Tongue (tissue), 2 donors: Measurements from ENCODE around the gene HSPB9. TPM values are rescaled to one million over a fixed set of nuclear protein-coding genes. Genes with fewer than 3 reads are reported as not detected.

ENCODE experiments used
- DNase-seq: peaks from one replicate; pipeline ENCODE4 v3.0.0-alpha.2; 2015
- total RNA-seq: library from RNA; depleted of rRNA; stranded (reverse); fragments of >200 nt; gene quantifications from one replicate; pipeline ENCODE4 v1.2.3, GENCODE V29; 2014

The HSPB9 gene
- not detected for total RNA-seq

- DNase-seq: peak; percentile 83
Observed at GRCh38 chr17:42122371-42123303, at the start of gene HSPB9. Gene HSPB9 (plus strand): TSS chr17:42122804. CDS start chr17:42122851, 47 bp downstream.

GRCh38 chr17:42075789-42076188, 46.8 kb upstream of the HSPB9 start:
- DNase-seq: no peak

- DNase-seq: no peak
Observed at GRCh38 chr17:42076797-42077559, 45.6 kb upstream of the HSPB9 start.

GRCh38 chr17:42077755-42078154, 44.8 kb upstream of the HSPB9 start:
- peak; percentile 61 for DNase-seq

- no peak for DNase-seq
Observed at GRCh38 chr17:42078396-42079043, 44.1 kb upstream of the HSPB9 start.

GRCh38 chr17:42079541-42079940, 43.1 kb upstream of the HSPB9 start:
- no peak for DNase-seq

GRCh38 chr17:42081516-42082129, 41.0 kb upstream of the HSPB9 start:
- DNase-seq: no peak

- DNase-seq: no peak
Observed at GRCh38 chr17:42087042-42087701, 35.4 kb upstream of the HSPB9 start.

- peak; percentile 36 for DNase-seq
Observed at GRCh38 chr17:42087736-42088705, 34.6 kb upstream of the HSPB9 start.

GRCh38 chr17:42088736-42089135, 33.9 kb upstream of the HSPB9 start:
- DNase-seq: no peak

- no peak for DNase-seq
Observed at GRCh38 chr17:42090964-42091790, 31.4 kb upstream of the HSPB9 start.

GRCh38 chr17:42092939-42093338, 29.7 kb upstream of the HSPB9 start:
- peak; percentile 35 for DNase-seq

- DNase-seq: no peak
Observed at GRCh38 chr17:42094375-42095069, 28.1 kb upstream of the HSPB9 start.

GRCh38 chr17:42096360-42097111, 26.1 kb upstream of the HSPB9 start:
- DNase-seq: no peak

- DNase-seq: peak; percentile 42
Observed at GRCh38 chr17:42097691-42098631, 24.6 kb upstream of the HSPB9 start, which contains the start of gene ZNF385C. Gene ZNF385C (minus strand): TSS chr17:42098473. CDS start chr17:42063056, 35,417 bp downstream.

- peak; percentile 53 for DNase-seq
Observed at GRCh38 chr17:42098730-42099399, 23.7 kb upstream of the HSPB9 start.
